A549 (cell line): Measurements from ENCODE around the gene SYNGR4. TPM values are rescaled to one million over a fixed set of nuclear protein-coding genes. Genes with fewer than 3 reads are reported as not detected.

ENCODE experiments used
- ATAC-seq, 2 experiments: fragments of 200-7000 bp in 1 of 2; fragments of >200 bp in 1 of 2; cut with Nextera tagmentation in 1 of 2; cut with Tn5 transposase in 1 of 2; 3 replicates each; pipeline versions ENCODE4 v1.8.0 to v1.9.1; 2018 to 2020; ENCODE audit warnings: mild to moderate bottlenecking in 1 of 2, moderate library complexity in 1 of 2
- CTCF ChIA-PET: fragments of 300-600 bp; sonication (Branson Sonifier 250); formaldehyde crosslinking; extraction: SDS; loops from one replicate; lab custom pipeline; 2021; ENCODE audit warnings: antibody characterized with exemption, inconsistent platforms; lab: Yijun Ruan, JAX
- POLR2A ChIA-PET: fragments of 350-600 bp; formaldehyde crosslinking; extraction: SDS; loops from one replicate; lab custom pipeline; 2021; ENCODE audit warnings: antibody characterized with exemption, inconsistent platforms; lab: Yijun Ruan, JAX
- DNase-seq, 2 experiments: peaks; one replicate each; pipeline versions ENCODE4 v3.0.0 to v3.0.0-alpha.2; 2011 to 2016; ENCODE audit warnings: low read depth in 1 of 2, low spot score in 1 of 2
- FAIRE-seq: peaks from 2 replicates; lab custom pipeline; 2011; peaks lifted over from hg19 to GRCh38; lab: Jason Lieb, UNC
- H3K27ac ChIP-seq, 2 experiments: fragments of >200 bp; sonication (Bioruptor Twin); formaldehyde crosslinking; 3 replicates each; pipeline ENCODE4 v1.5.1; 2016 to 2017
- H3K4me1 ChIP-seq: fragments of >200 bp; sonication (Bioruptor Twin); formaldehyde crosslinking; 3 replicates; pipeline ENCODE4 v1.6.1; 2016
- H3K4me2 ChIP-seq: fragments of >200 bp; sonication (Bioruptor Twin); formaldehyde crosslinking; 3 replicates; pipeline ENCODE4 v1.6.1; 2016
- H3K4me3 ChIP-seq: fragments of >200 bp; sonication (Bioruptor Twin); formaldehyde crosslinking; 3 replicates; pipeline ENCODE4 v1.5.1; 2016
- H3K9me3 ChIP-seq: fragments of >200 bp; sonication (Bioruptor Twin); formaldehyde crosslinking; 3 replicates; pipeline ENCODE4 v1.6.1; 2016
- CBX8 ChIP-seq: fragments of 200-600 bp; sonication (generic); IDR thresholded peaks from 2 replicates; pipeline ENCODE4 v1.6.1; 2016
- EHF ChIP-seq: fragments of 250-450 bp; sonication (Bioruptor Pico); IDR thresholded peaks from 2 replicates; pipeline ENCODE4 v1.5.0; 2020; ENCODE audit warnings: mild to moderate bottlenecking
- FOSL2 ChIP-seq, 2 experiments: fragments of 450-650 bp in 1 of 2; fragments of >200 bp in 1 of 2; sonication (Bioruptor Twin) in 1 of 2; formaldehyde crosslinking; IDR thresholded peaks; 2 replicates each; pipeline versions ENCODE4 v1.5.0 to v1.6.1; 2016 to 2020; ENCODE audit warnings: mild to moderate bottlenecking in 1 of 2, moderate library complexity in 1 of 2
- HOXB13 ChIP-seq: fragments of 250-450 bp; sonication (Bioruptor Pico); IDR thresholded peaks from 2 replicates; pipeline ENCODE4 v1.5.0; 2020; ENCODE audit warnings: low read depth, mild to moderate bottlenecking, moderate library complexity
- JUN ChIP-seq, 2 experiments: fragments of >200 bp; sonication (Bioruptor Twin); formaldehyde crosslinking; IDR thresholded peaks; 2 replicates in 1 of 2; 3 replicates in 1 of 2; pipeline ENCODE4 v1.6.1; 2016 to 2017
- MAFK ChIP-seq: fragments of 450-650 bp; IDR thresholded peaks from 2 replicates; pipeline ENCODE4 v1.6.1; 2014; ENCODE audit not compliant: partially characterized antibody
- MAZ ChIP-seq: fragments of 150-350 bp; IDR thresholded peaks from 2 replicates; pipeline ENCODE4 v1.6.1; 2014; ENCODE audit warnings: antibody characterized with exemption, low read depth, low read length, borderline replicate concordance
- PHF8 ChIP-seq: fragments of 200-600 bp; sonication (generic); IDR thresholded peaks from 2 replicates; pipeline ENCODE4 v1.6.1; 2016; ENCODE audit warnings: low read depth, mild to moderate bottlenecking, antibody characterized with exemption, moderate library complexity, borderline replicate concordance
- POLR2A ChIP-seq: IDR thresholded peaks from 2 replicates; pipeline ENCODE4 v1.6.1; 2012; ENCODE audit warnings: mild to moderate bottlenecking, low read length
- SMC3 ChIP-seq: fragments of >200 bp; sonication (Bioruptor Twin); formaldehyde crosslinking; IDR thresholded peaks from 3 replicates; pipeline ENCODE4 v1.6.1; 2018; ENCODE audit warnings: inconsistent platforms
- TP53 ChIP-seq: fragments of 250-450 bp; sonication (Bioruptor Pico); IDR thresholded peaks from 2 replicates; pipeline ENCODE4 v1.5.0; 2021; ENCODE audit warnings: mild to moderate bottlenecking, moderate library complexity
- WGBS: methylation state at CpG from one replicate; pipeline ENCODE4 v1.1.6; 2017; ENCODE audit errors: missing lambda C conversion rate; 5-methylcytosine and 5-hydroxymethylcytosine counted together
- polyA plus RNA-seq, 4 experiments: library from polyadenylated mRNA; depleted of rRNA in 3 of 4; stranded (reverse); fragments of >200 nt; fragmentation: RNase III in 1 of 4; extraction: RNeasy Plus Mini Kit Qiagen cat#74134 plus additional on column Dnase treatment in 1 of 4; gene quantifications; 2 replicates in 3 of 4; 3 replicates in 1 of 4; pipeline ENCODE4 v1.2.3, GENCODE V29; 2011 to 2017
- TF ChIP-seq, protein P1 (sequence below): fragments of 450-650 bp; IDR thresholded peaks from 2 replicates; pipeline ENCODE4 v1.6.1; 2014; ENCODE audit warnings: antibody characterized with exemption
- TF ChIP-seq, protein P2 (sequence below): IDR thresholded peaks from 2 replicates; pipeline ENCODE4 v1.6.1; 2012
- TF ChIP-seq, protein P3 (sequence below): fragments of >200 bp; sonication (Bioruptor Twin); formaldehyde crosslinking; IDR thresholded peaks from 3 replicates; pipeline ENCODE4 v1.6.1; 2016

Gene SYNGR4
- polyA plus RNA-seq, 2 of the 4 experiments (the other 2 are of a cell fraction): 2.3 to 4.4 TPM

DNA sequence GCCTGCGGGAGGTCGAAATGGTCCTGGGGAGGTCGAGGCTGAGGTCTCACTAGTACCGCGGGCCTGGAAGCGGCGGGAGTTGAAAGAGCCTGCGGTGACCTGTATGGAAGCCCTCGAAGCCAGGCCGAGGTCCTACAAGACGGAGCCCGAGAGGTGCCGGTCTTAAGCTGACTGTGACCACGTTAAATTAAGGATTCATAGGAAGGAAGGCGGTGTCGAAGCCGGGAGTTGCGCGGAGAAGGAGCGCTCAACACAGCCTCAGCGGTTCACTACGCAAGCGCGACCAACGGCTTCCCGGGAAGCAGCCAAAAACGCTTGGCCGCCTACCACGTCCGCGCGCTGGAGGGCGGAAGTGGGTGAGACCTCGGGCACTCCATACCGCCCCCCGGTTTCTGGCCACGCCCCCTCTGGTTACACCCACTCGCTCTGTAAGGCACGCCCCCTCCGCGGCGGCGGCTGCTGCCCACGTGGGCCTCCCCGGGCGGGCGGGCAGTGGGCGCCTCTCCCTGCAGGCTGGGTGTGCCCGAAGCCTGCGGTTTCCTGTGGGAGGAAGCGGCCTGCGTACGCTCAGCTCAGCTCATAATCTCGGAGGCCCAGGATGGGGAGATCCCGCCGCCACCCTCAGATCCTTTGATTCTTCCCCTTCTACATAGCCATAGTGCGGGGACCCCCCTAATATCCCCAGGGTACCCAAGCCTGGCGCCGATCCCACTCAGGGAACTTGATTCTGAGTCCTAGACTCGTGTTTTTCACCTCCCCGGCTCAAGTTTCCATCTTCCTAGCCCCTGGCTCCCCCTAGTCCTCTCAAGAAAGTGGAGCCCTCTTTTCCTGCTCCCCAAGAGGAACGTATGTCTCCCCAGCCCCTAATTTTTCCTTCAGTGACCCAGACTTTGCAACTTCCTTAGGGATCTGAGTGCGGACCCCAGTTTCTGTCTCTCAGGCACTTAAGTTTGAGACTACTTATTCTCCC lies 42.3 kb upstream of the SYNGR4 start (continued):
- TF ChIP-seq, protein P1, sequence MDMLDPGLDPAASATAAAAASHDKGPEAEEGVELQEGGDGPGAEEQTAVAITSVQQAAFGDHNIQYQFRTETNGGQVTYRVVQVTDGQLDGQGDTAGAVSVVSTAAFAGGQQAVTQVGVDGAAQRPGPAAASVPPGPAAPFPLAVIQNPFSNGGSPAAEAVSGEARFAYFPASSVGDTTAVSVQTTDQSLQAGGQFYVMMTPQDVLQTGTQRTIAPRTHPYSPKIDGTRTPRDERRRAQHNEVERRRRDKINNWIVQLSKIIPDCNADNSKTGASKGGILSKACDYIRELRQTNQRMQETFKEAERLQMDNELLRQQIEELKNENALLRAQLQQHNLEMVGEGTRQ: peak; percentile 95

DNA sequence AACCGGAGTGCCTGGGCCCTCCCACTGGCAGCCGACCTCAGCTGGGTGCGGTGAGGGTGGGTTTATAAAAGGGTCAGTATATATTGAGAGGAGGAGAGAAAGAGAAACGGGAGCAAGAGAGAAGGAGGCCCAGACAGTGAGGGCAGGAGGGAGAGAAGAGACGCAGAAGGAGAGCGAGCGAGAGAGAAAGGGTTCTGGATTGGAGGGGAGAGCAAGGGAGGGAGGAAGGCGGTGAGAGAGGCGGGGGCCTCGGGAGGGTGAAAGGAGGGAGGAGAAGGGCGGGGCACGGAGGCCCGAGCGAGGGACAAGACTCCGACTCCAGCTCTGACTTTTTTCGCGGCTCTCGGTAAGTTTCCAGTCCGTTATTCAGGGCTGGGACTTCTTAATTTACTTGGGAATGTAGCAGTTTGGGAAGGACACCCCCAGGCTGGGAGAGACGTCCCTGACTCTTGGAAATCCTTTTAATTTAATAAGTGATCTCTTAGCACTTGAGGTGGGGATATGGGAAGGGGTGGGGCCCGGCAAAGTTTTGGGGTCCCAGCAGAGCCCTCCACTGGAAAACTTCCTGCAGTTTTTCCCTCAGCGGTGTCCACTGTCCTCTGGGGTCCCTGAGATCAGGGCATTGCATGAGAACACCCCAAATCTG lies 38.8 kb upstream of the SYNGR4 start, which contains the start of gene EMP3:
TSS of gene EMP3 (plus strand) at position 288 of the 646 bp plus-strand sequence. CDS start 1,293 bp downstream, outside the sequence.
- peaks cover 9% of the 10 kb centered on the region; the same call in 1 of the 3 replicates for H3K9me3 ChIP-seq
- DNase-seq (peak; percentile 92 to 93), ATAC-seq (peak; percentile 65 to 66), FAIRE-seq (no peak)
- peak within 1 kb of the TSS; percentile 54 for H3K4me3 ChIP-seq
- ChIA-PET POLR2A (interaction anchor here (0.5 to 6.8 kb wide), 5 partner anchors 8 to 75 kb away, joined by 3 to 94 read pairs (median 4); partner anchors contain the start of gene KDELR1), CTCF (interaction anchor here (0.7 to 17.6 kb wide), 11 partner anchors 6 to 283 kb away, joined by 3 to 416 read pairs (median 4); partner anchors contain the start of genes EMP3, GRWD1 and KDELR1)
- H3K4me1 ChIP-seq: peaks cover 29% of the 10 kb centered on the region
- 2% methylated on average over 22 of the region's 22 CpGs for WGBS
- H3K4me2 ChIP-seq: peak within 1 kb of the TSS; percentile 93
- H3K27ac ChIP-seq: peak within 1 kb of the TSS; percentile 88 to 94
- TF ChIP-seq MAZ (peak; percentile 90), PHF8 (0 out of 2 replicates have a peak, but pooled peaks have one; percentile 1), JUN (IDR thresholded peaks at IDR 0.05) (0 out of 5 replicates have a peak, but pooled peaks of 1 of the 2 experiments have one; percentile 14), EHF (no peak), SMC3 (no peak), POLR2A (peak; percentile 52), TP53 (CRISPR knock-in tag) (peak; percentile 57; the same call in 1 of the 2 replicates), MAFK (no peak), HOXB13 (CRISPR knock-in tag) (no peak)
- TF ChIP-seq, protein P2, sequence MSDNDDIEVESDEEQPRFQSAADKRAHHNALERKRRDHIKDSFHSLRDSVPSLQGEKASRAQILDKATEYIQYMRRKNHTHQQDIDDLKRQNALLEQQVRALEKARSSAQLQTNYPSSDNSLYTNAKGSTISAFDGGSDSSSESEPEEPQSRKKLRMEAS: peak; percentile 32; the same call in 1 of the 2 replicates
- TF ChIP-seq, protein P3, sequence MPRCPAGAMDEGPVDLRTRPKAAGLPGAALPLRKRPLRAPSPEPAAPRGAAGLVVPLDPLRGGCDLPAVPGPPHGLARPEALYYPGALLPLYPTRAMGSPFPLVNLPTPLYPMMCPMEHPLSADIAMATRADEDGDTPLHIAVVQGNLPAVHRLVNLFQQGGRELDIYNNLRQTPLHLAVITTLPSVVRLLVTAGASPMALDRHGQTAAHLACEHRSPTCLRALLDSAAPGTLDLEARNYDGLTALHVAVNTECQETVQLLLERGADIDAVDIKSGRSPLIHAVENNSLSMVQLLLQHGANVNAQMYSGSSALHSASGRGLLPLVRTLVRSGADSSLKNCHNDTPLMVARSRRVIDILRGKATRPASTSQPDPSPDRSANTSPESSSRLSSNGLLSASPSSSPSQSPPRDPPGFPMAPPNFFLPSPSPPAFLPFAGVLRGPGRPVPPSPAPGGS: no peak

DNA sequence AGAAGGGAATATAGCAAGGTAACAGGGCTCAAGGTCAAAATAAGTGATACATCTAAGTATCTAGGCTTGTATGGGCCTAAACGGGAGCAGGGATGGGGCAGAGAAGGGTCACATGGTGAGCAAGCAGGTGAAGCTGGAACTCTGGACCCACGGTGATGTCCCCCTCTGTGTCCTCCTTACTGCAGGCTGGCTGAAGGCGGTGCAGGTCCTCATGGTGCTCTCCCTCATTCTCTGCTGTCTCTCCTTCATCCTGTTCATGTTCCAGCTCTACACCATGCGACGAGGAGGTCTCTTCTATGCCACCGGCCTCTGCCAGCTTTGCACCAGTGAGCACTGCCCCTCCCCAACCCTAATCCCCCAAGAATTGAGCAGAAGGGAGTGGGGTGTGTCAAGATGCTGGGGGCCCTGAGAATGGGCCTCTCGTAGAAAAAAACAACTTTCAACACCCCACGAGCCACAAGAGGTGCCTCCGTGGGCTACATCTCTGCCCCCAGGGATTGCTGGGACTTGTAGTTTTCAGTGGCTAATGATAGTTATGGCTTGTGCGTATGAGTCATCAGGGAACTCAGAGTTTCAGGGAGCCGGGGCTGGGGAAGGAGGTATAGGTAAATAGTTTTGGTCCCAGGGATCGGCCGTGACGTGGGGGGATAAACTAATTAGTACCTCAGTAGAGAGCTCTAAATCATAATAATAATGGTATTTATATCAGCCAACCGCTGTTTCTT lies 34.8 kb upstream of the SYNGR4 start:
- Histone ChIP-seq H3K4me3 (no peak overlapping the region), H3K4me1 (peaks cover 27% of the 10 kb centered on the region), H3K9me3 (peaks cover 9% of the 10 kb centered on the region; the same call in 1 of the 3 replicates)
- 84% methylated on average over 15 of the region's 15 CpGs for WGBS
- CTCF ChIA-PET: interaction anchor here (0.8 to 17.6 kb wide), 3 partner anchors 10 to 63 kb away, joined by 4 to 416 read pairs (median 8); partner anchors contain the start of gene EMP3
- TF ChIP-seq CBX8 (no peak), FOSL2 (IDR thresholded peaks at IDR 0.05) (no peak), FOSL2 (CRISPR knock-in tag; IDR thresholded peaks at IDR 0.05) (peak; percentile 89)
- TF ChIP-seq, all 56 proteins: peak for 1
- no peak for FAIRE-seq
- no peak for ATAC-seq
- DNase-seq: no peak
- POLR2A ChIA-PET: interaction anchor here (0.5 kb wide), 1 partner anchor 8 kb away, joined by 4 read pairs; no protein-coding TSS in a partner anchor
- Histone ChIP-seq H3K4me2 (no peak overlapping the region), H3K27ac (no peak overlapping the region)
